Ramos (cell line): ENCODE results near the gene LRRC56.

Experiments used
- in situ Hi-C: fragments of 300-500 bp; cut with MboI; formaldehyde crosslinking; loops from one replicate; pipeline ENCODE4 v1.14.3; 2022; ENCODE audit warnings: low sequenced_read_pairs; ENCODE audit not compliant: unreplicated experiment

Gene LRRC56

DNA sequence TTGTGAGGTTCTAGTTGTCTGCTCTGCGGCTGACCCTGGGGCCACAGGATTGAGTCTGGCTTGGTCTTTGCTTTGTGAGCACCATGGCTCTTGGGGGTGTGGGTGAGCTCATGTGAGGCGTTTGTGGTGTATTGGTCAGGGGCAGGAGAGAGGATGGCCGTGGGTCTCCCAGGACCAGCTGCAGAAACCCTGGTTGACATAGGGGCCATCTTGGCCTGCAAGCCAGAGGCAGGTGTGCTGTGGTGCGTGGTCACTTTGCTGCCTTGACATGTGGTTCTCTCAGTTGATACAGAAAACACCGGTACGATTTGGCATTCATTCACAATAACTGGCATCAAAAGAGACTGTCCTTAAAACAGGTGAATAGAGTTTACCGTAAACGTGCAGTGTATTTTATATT, 50.2 kb downstream of the LRRC56 start:
- in situ Hi-C loops = no loop called here

DNA sequence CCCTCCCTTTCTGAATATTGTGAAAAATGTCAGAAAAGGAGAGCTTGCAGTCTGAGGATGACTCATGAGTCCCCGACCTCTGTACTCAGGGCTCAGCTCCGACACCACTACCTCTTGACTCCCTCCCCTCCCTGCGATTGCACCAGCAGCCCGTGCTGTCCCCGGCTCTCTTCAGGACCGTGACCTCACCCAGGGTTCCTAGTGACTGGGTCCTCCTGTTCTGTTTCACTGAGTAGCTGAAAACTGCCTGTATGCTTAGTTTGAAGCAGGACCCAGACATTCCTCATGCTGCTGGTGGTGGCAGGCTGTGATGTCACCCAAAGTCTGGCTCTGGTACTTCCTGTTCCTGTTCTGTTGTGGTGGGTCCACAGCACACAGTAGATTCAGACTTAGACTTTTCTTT, 50.7 kb downstream of the LRRC56 start:
- in situ Hi-C loops = no loop called here

DNA sequence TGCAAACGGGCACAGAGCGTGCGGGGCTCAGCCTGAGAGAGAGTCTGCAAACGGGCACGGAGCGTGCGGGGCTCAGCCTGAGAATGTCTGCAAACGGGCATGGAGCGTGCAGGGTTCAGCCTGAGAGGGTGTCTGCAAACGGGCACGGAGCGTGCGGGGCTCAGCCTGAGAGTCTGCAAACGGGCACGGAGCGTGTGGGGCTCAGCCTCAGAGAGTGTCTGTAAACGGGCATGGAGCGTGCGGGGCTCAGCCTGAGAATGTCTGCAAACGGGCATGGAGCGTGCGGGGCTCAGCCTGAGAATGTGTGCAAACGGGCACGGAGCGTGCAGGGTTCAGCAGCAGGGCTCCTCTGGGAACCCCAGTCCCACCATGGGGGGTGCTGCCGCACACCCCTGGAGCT, 52.5 kb downstream of the LRRC56 start:
- in situ Hi-C loops = no loop called here

DNA sequence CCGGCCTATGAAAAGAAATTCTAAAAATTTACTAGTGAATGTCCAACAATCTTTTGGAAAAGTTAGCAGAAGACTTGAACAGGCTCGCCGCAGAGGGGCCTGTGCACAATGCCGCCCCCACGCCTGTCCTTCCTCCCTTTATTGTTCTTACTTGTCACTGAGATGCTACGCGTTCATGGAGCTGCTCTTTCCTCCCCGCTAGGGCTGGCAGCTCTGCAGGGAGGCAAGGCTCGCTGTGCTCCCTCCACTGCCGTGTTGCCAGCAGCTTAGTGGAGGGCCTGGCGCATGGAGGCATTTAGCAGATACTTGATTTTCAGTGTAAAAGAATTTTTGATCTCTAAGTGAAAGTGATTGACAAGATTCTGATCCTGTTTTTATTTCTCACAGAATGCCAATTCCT, 53.7 kb downstream of the LRRC56 start:
- in situ Hi-C loops = no loop called here

DNA sequence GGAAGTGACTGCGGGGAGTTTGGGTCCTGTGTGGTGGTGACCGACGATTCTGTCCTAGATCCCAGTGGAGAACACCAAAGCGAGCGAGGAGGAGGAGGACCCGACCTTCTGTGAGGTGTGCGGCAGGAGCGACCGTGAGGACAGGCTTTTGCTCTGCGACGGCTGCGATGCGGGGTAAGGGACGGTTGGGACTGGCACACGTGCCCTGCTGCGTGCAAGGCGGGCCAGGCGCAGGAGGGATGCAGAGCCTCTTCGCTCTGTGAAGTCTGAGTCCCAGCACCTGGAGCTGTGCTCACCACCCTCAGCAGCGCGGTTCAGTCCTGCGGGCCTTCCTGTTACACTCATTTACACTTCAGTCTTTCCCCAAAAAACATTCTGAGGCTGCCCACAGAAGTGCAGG, 55.2 kb downstream of the LRRC56 start:
- in situ Hi-C loops = no loop called here

DNA sequence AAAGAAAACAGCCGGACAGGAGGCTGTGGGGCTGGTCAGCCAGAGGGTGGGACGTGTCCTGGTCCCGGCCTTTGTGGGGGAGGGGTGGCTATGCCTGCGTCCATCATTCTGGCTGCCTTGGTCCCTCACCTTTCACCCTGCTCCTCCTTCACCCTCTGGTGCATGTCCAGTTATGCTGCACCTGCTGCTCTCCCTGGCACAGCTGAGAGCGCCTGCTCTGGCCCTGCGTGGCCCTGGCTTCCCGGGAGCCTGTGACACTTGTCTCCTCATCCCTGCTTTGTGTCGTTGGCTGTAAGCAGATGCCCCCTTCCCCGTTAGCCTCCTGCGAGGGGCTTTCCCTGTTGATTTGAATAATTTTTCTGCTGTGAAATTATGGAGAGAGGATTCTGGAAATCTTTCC, 55.6 kb downstream of the LRRC56 start:
- in situ Hi-C loops = no loop called here

DNA sequence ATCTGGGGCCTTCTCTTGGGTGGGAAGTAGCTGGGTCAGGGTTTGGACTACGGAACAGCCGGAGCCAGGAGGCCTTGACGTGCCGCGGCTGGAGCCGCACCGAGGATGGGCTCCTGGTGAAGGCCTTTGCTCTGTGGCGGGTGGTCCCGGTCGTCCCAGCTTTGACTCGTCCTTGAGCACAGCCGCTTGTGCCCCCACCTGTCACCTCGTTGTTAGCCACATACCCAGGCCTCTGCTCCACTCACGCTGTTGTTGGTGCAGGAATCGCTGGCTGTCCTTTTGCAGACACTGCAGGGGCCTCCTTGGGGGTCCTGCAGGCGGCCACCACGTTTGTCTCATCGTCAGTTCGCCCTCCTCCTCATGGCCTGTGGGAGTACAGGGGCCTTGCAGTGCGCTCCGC, 56.0 kb downstream of the LRRC56 start:
- in situ Hi-C loops = no loop called here

DNA sequence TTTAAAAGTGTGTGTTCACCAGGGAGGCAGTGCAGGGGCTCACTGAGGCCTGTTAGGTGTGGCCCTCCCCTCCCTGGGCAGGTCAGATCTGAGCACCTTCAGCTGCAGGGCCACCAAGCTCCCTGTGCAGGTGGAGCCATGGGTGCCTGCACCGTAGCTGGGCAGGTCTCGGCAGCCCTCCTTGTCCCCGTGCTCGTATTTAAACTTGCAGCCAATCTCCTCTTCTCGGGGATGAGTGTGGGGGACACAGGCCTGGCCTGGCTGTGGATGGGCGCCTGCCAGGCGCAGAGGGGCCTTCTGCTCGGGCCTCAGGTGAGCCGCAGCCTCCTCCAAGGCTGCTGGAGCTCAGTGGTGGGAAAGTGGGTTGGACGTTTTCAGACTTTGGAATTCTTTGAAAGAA, 58.1 kb downstream of the LRRC56 start:
- in situ Hi-C loops = no loop called here

DNA sequence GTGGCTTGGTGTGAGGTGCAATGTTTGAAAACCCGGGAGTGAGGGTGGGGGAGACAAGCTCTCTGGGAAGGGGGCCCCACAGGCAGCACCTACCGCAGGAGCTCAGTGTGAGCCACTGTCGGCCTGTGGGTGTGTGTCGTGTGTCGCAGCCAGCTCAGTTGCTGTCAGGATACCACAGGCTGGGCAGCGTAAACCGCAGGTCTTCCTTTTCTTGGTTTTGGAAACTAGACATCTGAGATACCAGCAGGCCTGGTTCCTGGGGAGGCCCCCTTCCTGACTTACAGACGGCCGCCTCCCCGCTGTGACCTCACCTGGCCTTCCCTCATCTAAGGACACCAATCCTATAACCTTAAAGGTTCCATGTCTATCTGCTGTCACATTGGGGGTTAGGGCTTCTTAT, 59.0 kb downstream of the LRRC56 start:
- in situ Hi-C loops = no loop called here

DNA sequence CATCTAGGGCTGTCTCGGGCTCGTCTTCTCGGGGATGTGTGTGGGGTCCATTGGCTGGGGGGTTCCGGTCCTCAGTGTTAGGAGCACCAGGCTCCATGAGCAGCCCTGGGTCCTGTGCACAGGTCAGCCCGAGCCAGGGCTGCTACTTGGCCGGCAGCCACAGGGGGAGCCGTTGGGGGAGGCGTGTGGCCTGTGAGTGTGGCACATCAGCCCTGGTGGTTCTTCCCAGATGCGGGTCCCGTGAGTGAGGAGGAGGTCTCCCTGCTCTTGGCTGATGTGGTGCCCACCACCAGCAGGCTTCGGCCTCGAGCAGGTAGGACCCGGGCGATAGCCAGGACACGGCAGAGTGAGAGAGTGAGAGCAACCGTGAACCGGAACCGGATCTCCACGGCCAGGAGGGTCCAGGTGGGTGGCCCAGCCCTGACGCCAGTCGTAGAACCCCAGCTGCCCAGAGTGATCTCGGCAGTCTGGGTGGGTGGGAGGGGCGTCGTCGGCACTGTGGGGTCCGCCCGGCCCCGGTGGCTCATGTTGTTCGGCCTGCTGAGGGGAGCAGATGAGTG, 59.9 kb downstream of the LRRC56 start:
- in situ Hi-C loops = no loop called here

DNA sequence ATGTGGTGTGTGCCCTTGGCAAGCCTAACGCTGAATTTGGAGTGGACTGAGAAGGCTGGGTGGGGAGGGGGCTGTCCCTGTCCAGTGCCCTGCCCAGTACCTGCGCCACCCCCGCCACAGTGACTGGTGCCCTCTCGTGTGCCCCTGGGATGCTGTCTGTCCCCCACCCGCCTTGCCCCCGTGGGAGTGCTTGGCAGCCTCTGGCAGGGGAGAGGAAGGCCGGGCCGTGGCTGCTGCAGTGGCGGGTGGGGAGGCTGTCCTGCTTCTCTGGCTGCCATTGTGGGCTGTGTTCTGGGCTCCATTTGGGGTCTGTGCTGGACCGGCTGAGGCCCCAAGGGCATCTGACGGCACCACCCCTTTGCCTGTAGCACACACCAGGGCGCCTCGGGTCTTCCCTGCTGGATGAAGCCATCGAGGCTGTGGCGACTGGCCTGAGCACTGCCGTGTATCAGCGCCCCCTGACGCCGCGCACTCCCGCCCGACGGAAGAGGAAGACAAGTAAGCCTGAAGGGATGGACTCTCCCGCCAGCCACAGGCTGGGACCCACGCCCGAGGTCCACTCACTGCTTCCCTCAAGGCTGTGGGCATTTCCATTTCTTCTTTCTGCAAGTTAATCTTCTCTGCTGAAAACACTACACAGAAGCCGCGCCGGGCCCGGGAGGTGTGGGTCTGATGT, 60.8 kb downstream of the LRRC56 start:
- in situ Hi-C loops = no loop called here

DNA sequence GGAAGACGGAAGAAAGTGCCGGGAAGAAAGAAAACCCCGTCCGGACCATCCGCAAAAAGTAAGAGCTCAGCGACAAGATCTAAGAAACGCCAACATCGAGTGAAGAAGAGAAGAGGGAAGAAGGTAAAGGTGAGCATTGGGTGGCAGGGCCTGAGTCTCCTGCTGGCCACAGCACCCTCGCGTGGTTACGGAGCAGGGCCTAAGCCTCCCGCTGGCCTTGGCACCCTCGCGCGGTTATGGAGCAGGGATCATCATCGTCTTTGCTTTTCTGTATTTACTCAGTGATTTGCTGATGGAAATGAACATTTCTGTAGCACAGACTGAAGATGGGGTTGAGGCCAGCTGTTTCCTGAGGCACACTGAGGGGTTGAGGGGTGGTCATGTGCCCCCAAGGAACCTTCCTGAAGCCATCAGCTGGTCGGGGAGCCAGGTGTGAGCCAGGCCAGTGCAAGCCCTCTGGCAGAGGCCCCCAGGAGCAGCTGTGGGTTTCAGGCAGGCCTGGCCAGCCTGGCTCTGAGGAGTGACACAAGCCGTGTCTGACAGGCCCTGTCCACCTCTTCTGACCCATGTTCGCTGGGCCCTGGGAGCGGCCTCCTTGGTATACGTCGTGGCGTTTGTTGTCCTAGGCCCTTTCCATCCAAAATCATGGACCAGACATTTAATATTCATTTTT, 64.4 kb downstream of the LRRC56 start:
- in situ Hi-C loops = no loop called here

DNA sequence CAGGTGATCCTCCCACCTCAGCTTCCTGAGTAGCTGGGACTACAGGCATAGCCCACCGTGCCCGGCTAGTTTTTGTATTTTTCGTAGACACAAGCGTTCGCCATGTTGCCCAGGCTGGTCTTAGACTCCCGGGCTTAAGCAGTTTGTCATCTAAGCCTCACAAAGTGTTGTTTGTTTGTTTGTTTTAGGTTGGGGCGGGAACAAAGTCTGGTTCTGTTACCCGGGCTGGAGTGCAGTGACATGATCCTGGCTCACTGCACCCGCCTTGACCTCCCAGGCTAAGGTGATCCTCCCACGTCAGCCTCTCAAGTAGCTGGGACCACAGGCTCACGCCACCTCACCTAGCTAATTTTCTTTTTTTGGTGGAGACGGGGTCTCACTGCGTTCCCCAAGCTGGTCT, 65.8 kb downstream of the LRRC56 start:
- in situ Hi-C loops = no loop called here
